Daoy (cell line): Measurements from ENCODE around the gene ACKR4. TPM values are rescaled to one million over a fixed set of nuclear protein-coding genes. Genes with fewer than 3 reads are reported as not detected.
A peak's percentile ranks its signal among the peaks of the same experiment; 100 is the strongest.
"Not testable (repeated sequence)": the region's sequence is repeated elsewhere in the genome, so short reads cannot be mapped to it uniquely, and the experiment has no call there.

ENCODE experiments used
- DNase-seq: peaks from one replicate; pipeline ENCODE4 v3.0.0-alpha.2; 2015; ENCODE audit warnings: low read depth
- total RNA-seq: library from RNA; depleted of rRNA; stranded (reverse); fragments of >200 nt; shearing (Covaris generic); gene quantifications from 2 replicates; pipeline ENCODE4 v1.2.3, GENCODE V29; 2014; rRNA removed

Gene ACKR4
- not detected in 2 replicates for total RNA-seq

GRCh38 chr3:132596816-132597433, at the start of gene ACKR4:
Gene ACKR4 (plus strand): TSS chr3:132597270. CDS start chr3:132600398, 3,128 bp downstream.
- DNase-seq, result no peak

- DNase-seq, result no peak
Observed at GRCh38 chr3:132549169-132549568, 47.9 kb upstream of the ACKR4 start.

- DNase-seq, result peak; percentile 51
Observed at GRCh38 chr3:132549890-132550578, 47.0 kb upstream of the ACKR4 start.

- no peak for DNase-seq
Observed at GRCh38 chr3:132550579-132551305, 46.3 kb upstream of the ACKR4 start.

GRCh38 chr3:132553826-132554225, 43.2 kb upstream of the ACKR4 start:
- no peak for DNase-seq

GRCh38 chr3:132554437-132554836, 42.6 kb upstream of the ACKR4 start:
- DNase-seq, result no peak

- no peak for DNase-seq
Observed at GRCh38 chr3:132555306-132556035, 41.6 kb upstream of the ACKR4 start.

GRCh38 chr3:132556036-132556386, 41.1 kb upstream of the ACKR4 start:
- DNase-seq, result not testable (repeated sequence)

GRCh38 chr3:132556508-132557159, 40.4 kb upstream of the ACKR4 start:
- DNase-seq, result no peak

GRCh38 chr3:132561003-132561402, 36.1 kb upstream of the ACKR4 start:
- no peak for DNase-seq

- DNase-seq, result no peak
Observed at GRCh38 chr3:132563420-132564069, 33.5 kb upstream of the ACKR4 start.

- no peak for DNase-seq
Observed at GRCh38 chr3:132564070-132564465, 33.0 kb upstream of the ACKR4 start.

GRCh38 chr3:132568422-132568821, 28.6 kb upstream of the ACKR4 start:
- DNase-seq, result no peak

- no peak for DNase-seq
Observed at GRCh38 chr3:132569153-132569552, 27.9 kb upstream of the ACKR4 start.

- no peak for DNase-seq
Observed at GRCh38 chr3:132569580-132569979, 27.5 kb upstream of the ACKR4 start.

- DNase-seq, result no peak
Observed at GRCh38 chr3:132570016-132570415, 27.1 kb upstream of the ACKR4 start.

GRCh38 chr3:132573797-132574211, 23.3 kb upstream of the ACKR4 start:
- no peak for DNase-seq

GRCh38 chr3:132587401-132587800, 9.7 kb upstream of the ACKR4 start:
- DNase-seq, result no peak

- DNase-seq, result no peak
Observed at GRCh38 chr3:132592216-132592615, 4.9 kb upstream of the ACKR4 start.

- peak; percentile 11 for DNase-seq
Observed at GRCh38 chr3:132593241-132593946, 3.7 kb upstream of the ACKR4 start.

- peak; percentile 73 for DNase-seq
Observed at GRCh38 chr3:132593947-132594323, 3.1 kb upstream of the ACKR4 start.
